Caco-2 (cell line): ENCODE measurements around the gene GSTO1. TPM values are rescaled to one million over a fixed set of nuclear protein-coding genes. Genes with fewer than 3 reads are reported as not detected.

Experiments used
- BruUV-seq: library from RNA; stranded (reverse); fragments of 400-500 nt; replicated peaks from 2 replicates; lab custom pipeline; 2021; lab: Mats Ljungman, UMichigan
- CTCF ChIA-PET: fragments of 300-600 bp; sonication (Branson Sonifier 250); formaldehyde crosslinking; loops from one replicate; lab custom pipeline; 2022; ENCODE audit warnings: antibody characterized with exemption; lab: Charles Lee
- POLR2A ChIA-PET: fragments of 300-600 bp; sonication (Branson Sonifier 250); formaldehyde crosslinking; loops from one replicate; lab custom pipeline; 2022; ENCODE audit warnings: antibody characterized with exemption; lab: Charles Lee
- DNase-seq, 2 experiments: peaks; one replicate each; pipeline versions ENCODE4 v3.0.0 to v3.0.0-alpha.2; 2020 to 2022
- H3K27me3 ChIP-seq: replicated peaks from 2 replicates; pipeline ENCODE4 v1.6.0; 2011; ENCODE audit warnings: low read length; ENCODE audit not compliant: control insufficient read depth, insufficient read depth
- H3K36me3 ChIP-seq: 2 replicates; pipeline ENCODE4 v1.5.1; 2011; ENCODE audit warnings: low read length; ENCODE audit not compliant: control insufficient read depth, insufficient read depth
- H3K4me1 ChIP-seq: fragments of 250-450 bp; sonication (Bioruptor Pico); 2 replicates; pipeline ENCODE4 v1.5.1; 2020; ENCODE audit warnings: mild to moderate bottlenecking
- H3K4me3 ChIP-seq: 2 replicates; pipeline ENCODE4 v1.5.1; 2011; ENCODE audit warnings: low read depth, mild to moderate bottlenecking, control low read depth, low read length
- H3K9me3 ChIP-seq: fragments of 250-450 bp; sonication (Bioruptor Pico); 2 replicates; pipeline ENCODE4 v1.5.1; 2020; ENCODE audit warnings: mild to moderate bottlenecking, moderate library complexity
- H3K27ac Mint-ChIP-seq: one replicate; pipeline ENCODE4 v1.8.0; 2022; ENCODE audit warnings: mixed read lengths; ENCODE audit not compliant: unreplicated experiment
- H3K27me3 Mint-ChIP-seq: one replicate; pipeline ENCODE4 v1.8.0; 2022; ENCODE audit warnings: mixed read lengths; ENCODE audit not compliant: insufficient read depth, unreplicated experiment
- H3K36me3 Mint-ChIP-seq: one replicate; pipeline ENCODE4 v1.8.0; 2022; ENCODE audit warnings: mild to moderate bottlenecking, mixed read lengths; ENCODE audit not compliant: insufficient read depth, unreplicated experiment
- H3K4me1 Mint-ChIP-seq: one replicate; pipeline ENCODE4 v1.8.0; 2022; ENCODE audit warnings: low read depth, mixed read lengths; ENCODE audit not compliant: unreplicated experiment
- H3K4me3 Mint-ChIP-seq: one replicate; pipeline ENCODE4 v1.8.0; 2022; ENCODE audit warnings: mild to moderate bottlenecking, moderate library complexity, mixed read lengths; ENCODE audit not compliant: unreplicated experiment
- H3K9me3 Mint-ChIP-seq: one replicate; pipeline ENCODE4 v1.8.0; 2022; ENCODE audit warnings: mixed read lengths; ENCODE audit not compliant: unreplicated experiment
- intact Hi-C: fragments of 100-400 bp; cut with micrococcal nuclease; formaldehyde crosslinking; loops from one replicate; pipeline ENCODE4 v1.10.0; 2022; ENCODE audit not compliant: unreplicated experiment
- total RNA-seq: library from RNA; stranded (reverse); gene quantifications from 2 replicates; pipeline ENCODE4 v1.2.3, GENCODE V29; 2022
- TF ChIP-seq, protein P1 (sequence below), 2 experiments: fragments of 200-600 bp in 1 of 2; IDR thresholded peaks; 1 replicate in 1 of 2; 2 replicates in 1 of 2; pipeline versions ENCODE4 v1.5.1 to v1.8.0; 2011 to 2022; ENCODE audit warnings: antibody characterized with exemption in 1 of 2, control low read depth in 1 of 2, inconsistent platforms in 1 of 2, low read depth in 1 of 2, low read length in 1 of 2, mild to moderate bottlenecking in 1 of 2, moderate library complexity in 1 of 2; ENCODE audit not compliant: insufficient read depth in 1 of 2, severe bottlenecking in 1 of 2, unreplicated experiment in 1 of 2

The GSTO1 gene
- total RNA-seq, 1 experiment from 2014 or later, result 167 TPM

DNA sequence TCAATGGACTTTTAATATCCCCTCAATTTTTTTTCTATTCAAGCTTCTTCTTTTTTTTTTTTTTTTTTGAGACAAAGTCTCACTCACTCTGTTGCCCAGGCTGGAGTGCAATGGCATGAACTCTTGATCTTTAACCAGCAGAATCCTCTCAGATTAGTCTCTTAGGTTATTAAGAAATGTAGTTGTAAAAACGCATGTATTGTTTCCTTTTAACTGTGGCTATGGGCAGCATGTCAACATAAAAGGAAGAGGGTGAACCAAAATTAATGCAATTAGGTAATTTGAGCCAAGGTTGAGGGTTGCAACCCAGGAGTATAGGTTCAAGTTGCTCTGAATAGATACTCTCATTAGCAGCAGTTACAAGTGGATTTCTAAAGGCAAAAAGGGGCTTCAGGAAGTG lies 4.3 kb upstream of the GSTO1 start:
- H3K4me1 ChIP-seq, result peaks cover 37% of the 10 kb centered on the region
- Mint-ChIP-seq H3K36me3 (peaks cover 11% of the 10 kb centered on the region), H3K4me1 (peaks cover 40% of the 10 kb centered on the region), H3K27ac (no peak overlapping the region), H3K9me3 (no peaks in the 10 kb centered on the region), H3K4me3 (no peak overlapping the region), H3K27me3 (no peaks in the 10 kb centered on the region)
- POLR2A ChIA-PET, result interaction anchor here (1.4 kb wide), 1 partner anchor 19 kb away, joined by 3 read pairs; the partner anchor contains the start of gene GSTO2
- H3K4me3 ChIP-seq, result no peak overlapping the region
- CTCF ChIA-PET, result no interaction called here
- peaks cover 25% of the 10 kb centered on the region for H3K9me3 ChIP-seq
- no peaks in the 10 kb centered on the region for H3K27me3 ChIP-seq
- DNase-seq, result no peak
- H3K36me3 ChIP-seq, result no peaks in the 10 kb centered on the region
- intact Hi-C loops, result no loop called here
- TF ChIP-seq, protein P1, sequence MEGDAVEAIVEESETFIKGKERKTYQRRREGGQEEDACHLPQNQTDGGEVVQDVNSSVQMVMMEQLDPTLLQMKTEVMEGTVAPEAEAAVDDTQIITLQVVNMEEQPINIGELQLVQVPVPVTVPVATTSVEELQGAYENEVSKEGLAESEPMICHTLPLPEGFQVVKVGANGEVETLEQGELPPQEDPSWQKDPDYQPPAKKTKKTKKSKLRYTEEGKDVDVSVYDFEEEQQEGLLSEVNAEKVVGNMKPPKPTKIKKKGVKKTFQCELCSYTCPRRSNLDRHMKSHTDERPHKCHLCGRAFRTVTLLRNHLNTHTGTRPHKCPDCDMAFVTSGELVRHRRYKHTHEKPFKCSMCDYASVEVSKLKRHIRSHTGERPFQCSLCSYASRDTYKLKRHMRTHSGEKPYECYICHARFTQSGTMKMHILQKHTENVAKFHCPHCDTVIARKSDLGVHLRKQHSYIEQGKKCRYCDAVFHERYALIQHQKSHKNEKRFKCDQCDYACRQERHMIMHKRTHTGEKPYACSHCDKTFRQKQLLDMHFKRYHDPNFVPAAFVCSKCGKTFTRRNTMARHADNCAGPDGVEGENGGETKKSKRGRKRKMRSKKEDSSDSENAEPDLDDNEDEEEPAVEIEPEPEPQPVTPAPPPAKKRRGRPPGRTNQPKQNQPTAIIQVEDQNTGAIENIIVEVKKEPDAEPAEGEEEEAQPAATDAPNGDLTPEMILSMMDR (IDR thresholded peaks at IDR 0.05; ENCODE audit: insufficient read depth in 1 of 2, low read depth in 1 of 2, low read length in 1 of 2, severe bottlenecking in 1 of 2, unreplicated experiment in 1 of 2), result no peak
- BruUV-seq, result no TSS peak

DNA sequence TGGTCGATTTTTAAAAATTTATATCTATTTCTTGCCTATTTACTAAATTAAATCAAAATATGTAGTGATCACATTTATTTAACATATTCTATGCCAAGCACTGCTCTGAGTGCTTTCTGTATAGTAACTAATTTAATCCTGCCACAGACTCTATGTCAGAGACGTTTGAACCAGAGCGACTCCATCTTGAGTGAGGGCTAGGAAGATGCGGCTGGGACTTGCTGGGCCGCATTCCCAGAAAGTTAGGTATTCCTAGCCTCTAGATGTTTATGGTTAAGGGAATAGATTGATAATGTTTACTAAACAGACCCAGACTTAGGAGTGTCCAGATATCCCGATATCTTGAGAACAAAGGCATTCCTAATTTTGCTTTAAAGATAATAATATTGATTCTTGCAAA lies 3.2 kb upstream of the GSTO1 start:
- intact Hi-C loops, result no loop called here
- no peak overlapping the region for H3K27ac Mint-ChIP-seq
- CTCF ChIA-PET, result no interaction called here
- POLR2A ChIA-PET, result no interaction called here
- TF ChIP-seq, protein P1 (IDR thresholded peaks at IDR 0.05; ENCODE audit: insufficient read depth in 1 of 2, low read depth in 1 of 2, low read length in 1 of 2, severe bottlenecking in 1 of 2, unreplicated experiment in 1 of 2), result no peak
- Histone ChIP-seq H3K36me3 (no peaks in the 10 kb centered on the region), H3K9me3 (peaks cover 19% of the 10 kb centered on the region), H3K4me3 (no peak overlapping the region), H3K27me3 (no peaks in the 10 kb centered on the region), H3K4me1 (peaks cover 42% of the 10 kb centered on the region)
- H3K27me3 Mint-ChIP-seq, result no peaks in the 10 kb centered on the region
- H3K9me3 Mint-ChIP-seq, result no peaks in the 10 kb centered on the region
- H3K36me3 Mint-ChIP-seq, result peaks cover 11% of the 10 kb centered on the region
- H3K4me3 Mint-ChIP-seq, result no peak overlapping the region
- no peak for DNase-seq
- no TSS peak for BruUV-seq
- peaks cover 40% of the 10 kb centered on the region for H3K4me1 Mint-ChIP-seq

DNA sequence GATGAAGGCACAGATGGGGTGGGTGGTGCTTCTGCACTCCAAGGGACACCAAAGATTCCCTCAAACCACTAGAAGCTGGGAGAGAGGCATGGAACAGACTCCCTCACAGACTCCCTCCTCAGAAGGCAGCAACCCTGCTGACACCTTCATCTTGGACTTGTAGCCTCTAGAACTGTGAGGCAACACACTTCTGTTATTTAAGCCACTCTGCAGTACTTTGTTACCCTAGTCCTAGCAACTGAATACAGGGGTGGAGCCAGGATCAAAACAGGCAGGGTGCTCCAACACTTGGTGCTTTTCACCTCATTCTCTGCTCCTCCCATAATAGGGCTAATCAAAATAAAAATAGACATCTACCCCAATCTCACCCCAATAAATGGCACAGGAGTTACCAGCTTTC lies 2.3 kb upstream of the GSTO1 start:
- intact Hi-C loops, result no loop called here
- H3K36me3 Mint-ChIP-seq, result peaks cover 11% of the 10 kb centered on the region
- H3K4me3 ChIP-seq, result no peak overlapping the region
- BruUV-seq, result TSS peak; percentile 82
- no peaks in the 10 kb centered on the region for H3K9me3 Mint-ChIP-seq
- DNase-seq, result no peak
- peaks cover 40% of the 10 kb centered on the region for H3K4me1 Mint-ChIP-seq
- H3K4me3 Mint-ChIP-seq, result no peak overlapping the region
- CTCF ChIA-PET, result no interaction called here
- H3K27me3 ChIP-seq, result no peaks in the 10 kb centered on the region
- H3K9me3 ChIP-seq, result peaks cover 10% of the 10 kb centered on the region; the same call in 1 of the 2 replicates
- H3K36me3 ChIP-seq, result no peaks in the 10 kb centered on the region
- POLR2A ChIA-PET, result no interaction called here
- H3K27ac Mint-ChIP-seq, result peak overlapping the region; percentile 17
- peaks cover 47% of the 10 kb centered on the region for H3K4me1 ChIP-seq
- TF ChIP-seq, protein P1 (IDR thresholded peaks at IDR 0.05; ENCODE audit: insufficient read depth in 1 of 2, low read depth in 1 of 2, low read length in 1 of 2, severe bottlenecking in 1 of 2, unreplicated experiment in 1 of 2), result no peak
- H3K27me3 Mint-ChIP-seq, result no peaks in the 10 kb centered on the region
